Heart left ventricle (tissue), 16 donors: ENCODE data around the gene BCL7C. TPM values are rescaled to one million over a fixed set of nuclear protein-coding genes. Genes with fewer than 3 reads are reported as not detected.

ENCODE experiments used
- ATAC-seq, 4 donors: fragments of 200-7000 bp; cut with Tn5 transposase; one replicate each; pipeline ENCODE4 v1.9.1; 2020 to 2022; ENCODE audit warnings: moderate library complexity in 4 of 4, mild to moderate bottlenecking in 3 of 4, moderate number of reproducible peaks in 1 of 4
- DNase-seq, 5 donors: peaks; one replicate each; pipeline ENCODE4 v3.0.0-alpha.2; 2020
- H3K27ac ChIP-seq, 12 donors: fragments of 200-600 bp; sonication (generic) in 4 of 12; one replicate each; pipeline versions ENCODE4 v1.5.0 to v1.8.0; 2016 to 2022; ENCODE audit warnings: mild to moderate bottlenecking in 2 of 12
- H3K27me3 ChIP-seq, 9 donors: fragments of 200-600 bp; sonication (generic) in 2 of 9; one replicate each; pipeline versions ENCODE4 v1.5.1 to v1.8.0; 2016 to 2022; ENCODE audit warnings: mild to moderate bottlenecking in 3 of 9
- H3K36me3 ChIP-seq, 9 donors: fragments of 200-600 bp; sonication (generic) in 2 of 9; one replicate each; pipeline versions ENCODE4 v1.5.0 to v1.8.0; 2018 to 2022; ENCODE audit warnings: mild to moderate bottlenecking in 2 of 9
- H3K4me1 ChIP-seq, 12 donors: fragments of 200-600 bp; sonication (generic) in 4 of 12; one replicate each; pipeline versions ENCODE4 v1.5.0 to v1.8.0; 2016 to 2022; ENCODE audit warnings: mild to moderate bottlenecking in 3 of 12
- H3K4me3 ChIP-seq, 12 donors: fragments of 200-600 bp; sonication (generic) in 4 of 12; one replicate each; pipeline versions ENCODE4 v1.5.0 to v1.8.0; 2017 to 2022; ENCODE audit warnings: mild to moderate bottlenecking in 9 of 12, moderate library complexity in 4 of 12
- H3K9me3 ChIP-seq, 12 donors: fragments of 200-600 bp; sonication (generic) in 4 of 12; one replicate each; pipeline versions ENCODE4 v1.5.0 to v1.8.0; 2016 to 2022; ENCODE audit warnings: mild to moderate bottlenecking in 1 of 12
- POLR2A ChIP-seq, 2 donors: fragments of 450-650 bp; IDR thresholded peaks; one replicate each; pipeline ENCODE4 v1.6.1; 2017; ENCODE audit warnings: antibody characterized with exemption in 2 of 2, mild to moderate bottlenecking in 2 of 2, moderate library complexity in 2 of 2
- WGBS, 4 donors: extraction: QIAGEN DNeasy Blood & Tissue Kit in 2 of 4; methylation state at CpG; one replicate each; pipeline versions ENCODE4 v1.1.5 to v1.1.7; 2013 to 2018; 5-methylcytosine and 5-hydroxymethylcytosine counted together
- intact Hi-C, 10 donors: fragments of 100-400 bp; cut with DNase I; formaldehyde crosslinking; loops; one replicate each; pipeline versions ENCODE4 v1.11.1 to v1.14.2; 2022
- polyA plus RNA-seq, 2 donors: library from polyadenylated mRNA; stranded (reverse); fragments of 200-250 nt; gene quantifications; one replicate each; pipeline ENCODE4 v1.2.3, GENCODE V29; 2013
- total RNA-seq, 9 donors: library from RNA; depleted of rRNA in 2 of 9; stranded (reverse); fragments of >200 nt in 2 of 9; fragmentation: NEBNext Ultra II Directional in 3 of 9; extraction: Animal tissue kit (Norgen Biotek cat#: 25700) in 3 of 9; gene quantifications; one replicate each; pipeline versions ENCODE4 v1.1.0 to v1.2.4, GENCODE V29; 2016 to 2023
- TF ChIP-seq, protein P1 (sequence below), 12 donors: fragments of 200-600 bp; sonication (generic) in 4 of 12; IDR thresholded peaks; one replicate each; pipeline versions ENCODE4 v1.5.0 to v1.8.0; 2018 to 2022; ENCODE audit warnings: antibody characterized with exemption in 12 of 12, mild to moderate bottlenecking in 5 of 12
- donor health status: ischemic (EF 13 %, LVEDD 7.1; RV severe dilation, severe dysfunction).
- donor health status: healthy with polysubstance abuse.
- donor health status: DM: no; HTN: yes; CAD: no.
- donor health status: DM: no; HTN: no; CAD: no.
- donor health status: ischemic (EF 25% LVEDD 6.9; RV normal size, moderate dysfunction).
- donor health status: ischemic (EF 25% LVEDD 5.7; RV mildly dilated, moderate dysfunction).
- donor health status: healthy.
- donor health status: DM: yes; HTN: yes; CAD: no.
- donor health status: ischemic (EF 35%, LVEDD 5.7; RV mildly dilated, moderate dysfunction).
- donor health status: nonischemic (EF 11% LVEDD 7.7; RV severe dilation, severe dysfunction).
- donor health status: DM: yes; HTN: yes; CAD: no.
- donor health status: PGD.
- donor health status: ischemic (EF 29% LVEDD 5.4; RV normal size, mild dysfunction).
- donor health status: nonischemic (EF 23%, LVEDD 6.1; RV moderate dilation, normal function).

The BCL7C gene
- total and polyA plus RNA-seq, 11 donors = 23.1 to 43.4 (median 28.7) TPM

DNA sequence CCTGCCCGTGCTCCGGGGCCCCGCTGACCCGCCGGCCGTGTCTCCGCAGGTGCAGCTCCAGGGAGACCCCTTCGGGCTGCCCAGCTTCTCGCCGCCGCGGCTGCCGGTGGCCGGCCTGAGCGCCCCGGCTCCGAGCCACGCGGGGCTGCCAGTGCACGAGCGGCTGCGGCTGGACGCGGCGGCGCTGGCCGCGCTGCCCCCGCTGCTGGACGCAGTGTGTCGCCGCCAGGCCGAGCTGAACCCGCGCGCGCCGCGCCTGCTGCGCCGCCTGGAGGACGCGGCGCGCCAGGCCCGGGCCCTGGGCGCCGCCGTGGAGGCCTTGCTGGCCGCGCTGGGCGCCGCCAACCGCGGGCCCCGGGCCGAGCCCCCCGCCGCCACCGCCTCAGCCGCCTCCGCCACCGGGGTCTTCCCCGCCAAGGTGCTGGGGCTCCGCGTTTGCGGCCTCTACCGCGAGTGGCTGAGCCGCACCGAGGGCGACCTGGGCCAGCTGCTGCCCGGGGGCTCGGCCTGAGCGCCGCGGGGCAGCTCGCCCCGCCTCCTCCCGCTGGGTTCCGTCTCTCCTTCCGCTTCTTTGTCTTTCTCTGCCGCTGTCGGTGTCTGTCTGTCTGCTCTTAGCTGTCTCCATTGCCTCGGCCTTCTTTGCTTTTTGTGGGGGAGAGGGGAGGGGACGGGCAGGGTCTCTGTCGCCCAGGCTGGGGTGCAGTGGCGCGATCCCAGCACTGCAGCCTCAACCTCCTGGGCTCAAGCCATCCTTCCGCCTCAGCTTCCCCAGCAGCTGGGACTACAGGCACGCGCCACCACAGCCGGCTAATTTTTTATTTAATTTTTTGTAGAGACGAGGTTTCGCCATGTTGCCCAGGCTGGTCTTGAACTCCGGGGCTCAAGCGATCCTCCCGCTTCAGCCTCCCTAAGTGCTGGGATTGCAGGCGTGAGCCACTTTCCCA, 8.4 kb upstream of the BCL7C start:
- ATAC-seq (peak; percentile 38 to 93 (median 80)), DNase-seq (peak; percentile 74 to 92 (median 79))
- TF ChIP-seq, protein P1, sequence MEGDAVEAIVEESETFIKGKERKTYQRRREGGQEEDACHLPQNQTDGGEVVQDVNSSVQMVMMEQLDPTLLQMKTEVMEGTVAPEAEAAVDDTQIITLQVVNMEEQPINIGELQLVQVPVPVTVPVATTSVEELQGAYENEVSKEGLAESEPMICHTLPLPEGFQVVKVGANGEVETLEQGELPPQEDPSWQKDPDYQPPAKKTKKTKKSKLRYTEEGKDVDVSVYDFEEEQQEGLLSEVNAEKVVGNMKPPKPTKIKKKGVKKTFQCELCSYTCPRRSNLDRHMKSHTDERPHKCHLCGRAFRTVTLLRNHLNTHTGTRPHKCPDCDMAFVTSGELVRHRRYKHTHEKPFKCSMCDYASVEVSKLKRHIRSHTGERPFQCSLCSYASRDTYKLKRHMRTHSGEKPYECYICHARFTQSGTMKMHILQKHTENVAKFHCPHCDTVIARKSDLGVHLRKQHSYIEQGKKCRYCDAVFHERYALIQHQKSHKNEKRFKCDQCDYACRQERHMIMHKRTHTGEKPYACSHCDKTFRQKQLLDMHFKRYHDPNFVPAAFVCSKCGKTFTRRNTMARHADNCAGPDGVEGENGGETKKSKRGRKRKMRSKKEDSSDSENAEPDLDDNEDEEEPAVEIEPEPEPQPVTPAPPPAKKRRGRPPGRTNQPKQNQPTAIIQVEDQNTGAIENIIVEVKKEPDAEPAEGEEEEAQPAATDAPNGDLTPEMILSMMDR (IDR thresholded peaks at IDR 0.05) = peak in 10 of 12 donors; percentile 6 to 58 (median 24)
- no peak for TF ChIP-seq POLR2A (IDR thresholded peaks at IDR 0.05)
- no peaks in the 10 kb centered on the region for H3K9me3 ChIP-seq
- H3K27me3 ChIP-seq = no peaks in the 10 kb centered on the region
- WGBS, 4 donors = 9 to 30% (median 12%) methylated on average over 30 to 99 of the region's 99 CpGs
- H3K4me3 ChIP-seq = peak overlapping the region; percentile 29 to 72 (median 62)
- intact Hi-C loops = loop anchor here in 8 of 10 donors (1.0 to 5.0 kb wide), 4 partner anchors 20 to 60 kb away; no protein-coding TSS in a partner anchor
- H3K27ac ChIP-seq = peak overlapping the region; percentile 68 to 96 (median 92)
- H3K36me3 ChIP-seq = no peaks in the 10 kb centered on the region
- peaks cover 0 to 38% (median 22%) of the 10 kb centered on the region in 12 donors for H3K4me1 ChIP-seq

DNA sequence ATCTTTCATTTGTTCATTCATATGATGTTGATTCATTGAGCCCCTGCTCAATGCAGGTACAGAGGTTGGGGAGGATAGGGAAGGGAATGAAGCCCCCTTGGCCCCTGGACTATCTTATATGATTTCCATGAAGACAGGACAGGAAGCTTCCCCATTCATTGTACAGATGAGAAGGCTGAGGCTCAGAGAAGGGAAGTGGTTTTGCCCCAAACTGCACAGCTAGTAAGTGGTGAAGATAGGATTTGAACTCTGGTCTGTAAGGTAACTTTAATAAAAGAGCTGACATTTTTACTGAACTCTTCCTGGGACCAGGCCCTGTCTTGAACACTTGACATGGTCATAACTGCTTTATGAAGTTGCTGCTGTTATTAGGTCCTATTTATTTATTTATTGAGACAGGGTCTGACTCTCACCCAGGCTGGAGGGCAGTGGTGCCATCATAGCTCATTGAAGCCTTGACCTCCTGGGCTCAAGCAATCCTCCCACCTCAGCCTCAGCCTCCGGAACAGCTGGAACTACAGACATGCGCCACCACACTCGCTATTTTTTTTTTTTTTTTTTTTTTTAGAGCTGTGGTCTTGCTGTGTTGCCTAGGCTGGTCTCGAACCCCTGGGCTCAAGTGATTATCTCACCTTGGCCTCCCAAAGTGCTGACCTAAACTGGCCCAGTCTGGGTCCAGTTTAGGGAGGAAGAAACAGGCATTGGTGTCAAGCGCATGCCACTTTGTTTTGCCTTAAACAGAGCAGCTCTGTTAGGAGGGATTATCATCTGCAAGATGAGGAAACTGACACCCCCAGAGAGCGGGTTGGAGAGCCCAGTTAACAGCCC, 7.5 kb upstream of the BCL7C start:
- H3K27ac ChIP-seq = peak overlapping the region; percentile 44 to 96 (median 92)
- H3K36me3 ChIP-seq = no peaks in the 10 kb centered on the region
- TF ChIP-seq, protein P1 (IDR thresholded peaks at IDR 0.05) = no peak
- TF ChIP-seq POLR2A (IDR thresholded peaks at IDR 0.05) = no peak
- WGBS, 4 donors = 40 to 46% (median 45%) methylated on average over 6 of the region's 6 CpGs
- peak overlapping the region in 11 of 12 donors; percentile 32 to 72 (median 63) for H3K4me3 ChIP-seq
- intact Hi-C loops = loop anchor here in 8 of 10 donors (1.0 to 5.0 kb wide), 4 partner anchors 21 to 59 kb away; no protein-coding TSS in a partner anchor
- DNase-seq (no peak), ATAC-seq (no peak)
- H3K9me3 ChIP-seq = no peaks in the 10 kb centered on the region
- H3K4me1 ChIP-seq = peaks cover 0 to 42% (median 24%) of the 10 kb centered on the region in 12 donors
- H3K27me3 ChIP-seq = no peaks in the 10 kb centered on the region

DNA sequence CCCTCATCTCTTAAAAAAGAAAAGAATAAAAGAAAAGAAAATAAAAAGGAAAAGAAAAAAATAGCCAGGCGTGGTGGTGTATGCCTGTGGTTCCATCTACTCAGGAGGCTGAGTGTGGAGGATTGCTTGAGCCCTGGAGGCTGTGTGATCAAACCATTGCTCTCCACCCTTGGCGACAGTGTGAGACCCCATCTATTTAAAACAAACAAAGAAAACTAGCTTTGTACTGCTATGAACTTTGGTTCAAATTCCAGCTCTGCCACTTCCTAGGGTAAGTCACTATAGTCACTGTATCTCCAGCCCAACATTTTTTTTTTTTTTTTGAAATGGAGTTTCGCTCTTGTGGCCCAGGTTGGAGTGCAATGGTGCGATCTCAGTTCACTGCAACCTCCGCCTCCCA, 6.7 kb upstream of the BCL7C start:
- Histone ChIP-seq H3K9me3 (no peaks in the 10 kb centered on the region), H3K4me3 (no peak overlapping the region), H3K27ac (no peak overlapping the region), H3K27me3 (no peaks in the 10 kb centered on the region), H3K36me3 (no peaks in the 10 kb centered on the region), H3K4me1 (peaks cover 0 to 50% (median 30%) of the 10 kb centered on the region in 12 donors)
- 96 to 99% (median 97%) methylated on average over 5 of the region's 5 CpGs for WGBS, 4 donors
- intact Hi-C loops = loop anchor here in 6 of 10 donors (5.0 kb wide), 2 partner anchors 53 to 58 kb away; no protein-coding TSS in a partner anchor
- DNase-seq (no peak), ATAC-seq (no peak)
- no peak for TF ChIP-seq POLR2A (IDR thresholded peaks at IDR 0.05)
- TF ChIP-seq, protein P1 (IDR thresholded peaks at IDR 0.05) = no peak
